ENCODE data around the gene NASP.

NASP gene

DNA sequence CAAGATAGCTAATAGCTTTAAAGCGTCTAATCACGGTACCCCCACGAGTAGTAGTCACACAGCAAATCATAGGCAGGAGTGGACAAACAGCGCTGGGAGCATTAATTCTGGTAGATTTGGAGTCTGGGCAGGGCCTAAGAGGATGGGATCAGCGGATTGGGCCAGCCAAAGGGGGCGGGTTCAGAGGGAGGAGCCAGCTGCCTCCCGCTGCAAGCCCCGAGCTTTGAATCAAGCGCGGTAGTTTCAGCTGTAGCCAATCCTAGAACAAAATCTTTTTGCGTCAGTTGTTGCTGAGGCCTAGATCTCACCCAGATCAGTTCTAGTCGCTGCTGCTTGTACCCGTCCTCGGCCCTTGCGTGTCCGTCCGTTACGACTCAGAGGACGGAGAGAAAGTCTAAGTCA lies 576 bp upstream of the NASP start:
- DNase-seq (ENCODE audit: low spot score) = peak; percentile 97
- TF ChIP-seq, protein P1, sequence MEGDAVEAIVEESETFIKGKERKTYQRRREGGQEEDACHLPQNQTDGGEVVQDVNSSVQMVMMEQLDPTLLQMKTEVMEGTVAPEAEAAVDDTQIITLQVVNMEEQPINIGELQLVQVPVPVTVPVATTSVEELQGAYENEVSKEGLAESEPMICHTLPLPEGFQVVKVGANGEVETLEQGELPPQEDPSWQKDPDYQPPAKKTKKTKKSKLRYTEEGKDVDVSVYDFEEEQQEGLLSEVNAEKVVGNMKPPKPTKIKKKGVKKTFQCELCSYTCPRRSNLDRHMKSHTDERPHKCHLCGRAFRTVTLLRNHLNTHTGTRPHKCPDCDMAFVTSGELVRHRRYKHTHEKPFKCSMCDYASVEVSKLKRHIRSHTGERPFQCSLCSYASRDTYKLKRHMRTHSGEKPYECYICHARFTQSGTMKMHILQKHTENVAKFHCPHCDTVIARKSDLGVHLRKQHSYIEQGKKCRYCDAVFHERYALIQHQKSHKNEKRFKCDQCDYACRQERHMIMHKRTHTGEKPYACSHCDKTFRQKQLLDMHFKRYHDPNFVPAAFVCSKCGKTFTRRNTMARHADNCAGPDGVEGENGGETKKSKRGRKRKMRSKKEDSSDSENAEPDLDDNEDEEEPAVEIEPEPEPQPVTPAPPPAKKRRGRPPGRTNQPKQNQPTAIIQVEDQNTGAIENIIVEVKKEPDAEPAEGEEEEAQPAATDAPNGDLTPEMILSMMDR (IDR thresholded peaks at IDR 0.05; ENCODE audit: extremely low read depth, insufficient read depth, missing control alignments) = no peak
- in situ Hi-C loops (cut with MboI; ENCODE audit: low pct_unique_long_range_greater_than_20kb, low sequenced_read_pairs, unreplicated experiment) = no loop called here

DNA sequence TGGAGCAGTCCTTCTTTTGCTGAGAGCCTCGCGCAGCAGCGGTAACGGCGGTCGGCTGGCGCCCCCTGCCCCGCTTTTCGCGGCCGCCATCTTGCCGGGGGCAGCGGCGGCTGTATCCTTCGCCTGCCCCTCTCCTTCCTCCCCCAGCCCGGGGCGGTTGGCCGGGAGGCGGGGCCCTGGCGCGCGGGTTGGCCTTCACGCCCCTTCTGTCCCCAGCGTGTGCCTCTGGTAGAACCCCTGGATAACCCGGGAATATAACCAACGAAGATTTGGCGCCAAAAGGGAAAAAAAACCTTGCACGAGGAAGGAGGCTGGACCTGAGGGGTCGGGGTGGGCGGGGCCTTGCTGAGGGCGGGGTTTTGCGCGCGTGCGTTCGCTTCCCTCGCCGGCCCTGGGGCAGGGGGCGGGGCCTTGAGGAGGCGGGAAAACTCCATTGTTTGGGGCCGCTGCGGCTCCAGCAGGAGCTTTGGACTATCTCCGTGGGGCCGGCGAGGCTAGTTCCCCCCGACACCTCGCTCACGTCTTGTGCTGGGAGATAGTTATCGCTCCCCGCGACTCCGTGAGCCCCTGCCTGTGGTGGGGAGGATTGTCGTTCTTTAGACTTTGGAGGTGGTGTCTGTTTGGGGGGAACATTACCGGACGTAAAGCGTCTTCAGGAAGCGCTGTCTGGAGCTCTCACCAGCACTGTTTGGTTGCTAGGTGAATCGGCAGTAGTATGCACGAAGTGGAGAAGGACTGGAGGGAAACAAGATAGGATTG lies 689 bp downstream of the NASP start:
- in situ Hi-C loops (cut with MboI; ENCODE audit: low pct_unique_long_range_greater_than_20kb, low sequenced_read_pairs, unreplicated experiment) = no loop called here
- TF ChIP-seq, protein P1 (IDR thresholded peaks at IDR 0.05; ENCODE audit: extremely low read depth, insufficient read depth, missing control alignments) = no peak
- DNase-seq (ENCODE audit: low spot score) = peak; percentile 90

DNA sequence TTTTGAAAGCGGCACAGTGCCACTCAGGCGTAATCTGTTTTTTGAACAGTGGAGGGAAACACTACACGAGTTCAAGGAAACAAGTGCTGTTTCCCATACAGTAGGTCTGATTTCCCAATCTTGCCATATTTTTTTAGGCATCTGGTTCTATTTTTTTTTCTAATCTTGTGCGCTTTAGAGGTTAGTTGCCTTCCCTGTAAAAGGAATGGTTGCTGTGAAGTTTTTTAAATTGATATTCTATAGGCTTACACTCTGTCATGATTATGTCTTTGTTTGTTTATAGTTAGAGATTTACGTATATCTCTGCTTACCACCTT lies 1.2 kb downstream of the NASP start:
- in situ Hi-C loops (cut with MboI; ENCODE audit: low pct_unique_long_range_greater_than_20kb, low sequenced_read_pairs, unreplicated experiment) = no loop called here
- TF ChIP-seq, protein P1 (IDR thresholded peaks at IDR 0.05; ENCODE audit: extremely low read depth, insufficient read depth, missing control alignments) = no peak
- DNase-seq (ENCODE audit: low spot score) = no peak

DNA sequence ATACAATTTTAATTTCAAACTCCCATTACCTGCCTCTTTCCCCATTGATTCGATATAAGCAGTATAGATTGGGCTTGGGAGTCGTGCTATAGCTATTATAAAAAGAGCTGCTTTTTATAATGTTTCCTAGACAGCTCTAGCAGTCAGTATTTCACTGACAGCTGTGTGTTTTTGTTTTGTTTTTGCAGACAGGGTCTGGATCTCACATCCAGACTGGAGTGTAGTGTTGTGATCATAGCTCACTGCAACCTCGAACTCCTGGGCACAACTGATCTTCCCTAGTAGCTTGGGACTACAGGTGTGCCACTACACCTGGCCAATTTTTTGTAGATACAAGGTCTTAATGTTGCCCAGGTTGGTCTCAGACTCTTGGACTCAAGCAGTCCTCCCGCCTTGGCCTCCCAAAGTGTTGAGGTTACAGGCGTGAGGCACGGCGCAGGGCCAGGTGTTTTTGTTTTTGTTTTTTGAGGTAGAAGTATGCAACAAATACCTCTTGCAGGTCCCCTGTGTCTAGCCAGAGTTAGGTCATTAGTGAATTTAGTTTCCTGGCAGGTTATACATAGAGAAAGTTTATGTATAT lies 1.7 kb downstream of the NASP start:
- DNase-seq (ENCODE audit: low spot score) = no peak
- in situ Hi-C loops (cut with MboI; ENCODE audit: low pct_unique_long_range_greater_than_20kb, low sequenced_read_pairs, unreplicated experiment) = no loop called here
- TF ChIP-seq, protein P1 (IDR thresholded peaks at IDR 0.05; ENCODE audit: extremely low read depth, insufficient read depth, missing control alignments) = no peak

DNA sequence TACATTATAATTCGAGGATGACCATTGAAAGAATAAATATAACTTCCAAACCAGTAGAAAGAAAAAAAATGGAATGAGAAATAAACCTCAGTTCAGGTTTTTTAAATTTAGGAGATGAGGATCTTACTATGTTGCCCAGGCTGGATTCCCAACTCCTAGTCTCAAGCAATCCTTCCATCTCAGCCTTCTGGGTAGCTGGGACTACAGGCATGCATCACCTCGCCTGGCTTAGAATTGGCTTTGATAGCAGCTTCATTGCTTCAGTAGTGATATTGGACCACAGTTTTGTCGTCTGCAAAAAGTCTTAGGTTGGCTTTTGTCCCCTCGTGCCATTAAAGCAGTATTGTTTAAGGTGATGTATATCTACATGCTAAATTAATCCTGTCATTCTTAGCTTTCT lies 2.9 kb downstream of the NASP start:
- no peak for DNase-seq (ENCODE audit: low spot score)
- TF ChIP-seq, protein P1 (IDR thresholded peaks at IDR 0.05; ENCODE audit: extremely low read depth, insufficient read depth, missing control alignments) = no peak
- in situ Hi-C loops (cut with MboI; ENCODE audit: low pct_unique_long_range_greater_than_20kb, low sequenced_read_pairs, unreplicated experiment) = no loop called here

DNA sequence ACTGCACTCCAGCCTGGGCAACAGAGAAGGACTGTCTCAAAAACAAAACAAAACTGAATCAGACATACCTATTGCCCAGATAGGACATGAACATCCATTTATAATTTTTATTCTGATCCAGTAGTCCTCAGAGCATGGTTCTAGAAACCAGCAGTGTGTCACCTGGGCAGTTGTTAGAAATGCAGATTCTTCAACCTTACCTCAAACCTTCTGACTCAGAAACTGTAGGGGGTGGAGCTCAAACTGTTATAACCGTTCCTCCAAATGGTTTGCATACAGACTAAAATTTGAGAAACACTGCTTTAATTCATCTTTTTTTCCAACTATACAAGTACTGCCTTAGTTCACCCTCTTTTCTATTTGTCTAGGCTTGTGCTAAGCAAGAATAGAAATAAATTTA lies 6.0 kb downstream of the NASP start:
- no peak for DNase-seq (ENCODE audit: low spot score)
- in situ Hi-C loops (cut with MboI; ENCODE audit: low pct_unique_long_range_greater_than_20kb, low sequenced_read_pairs, unreplicated experiment) = no loop called here
- TF ChIP-seq, protein P1 (IDR thresholded peaks at IDR 0.05; ENCODE audit: extremely low read depth, insufficient read depth, missing control alignments) = no peak

All from GM13977 (cell line).